ENCODE data around the gene KDM4B.

GRCh38 chr19:5022066-5022860 is 53.4 kb downstream of the KDM4B start:
- TF ChIP-seq, protein P1, sequence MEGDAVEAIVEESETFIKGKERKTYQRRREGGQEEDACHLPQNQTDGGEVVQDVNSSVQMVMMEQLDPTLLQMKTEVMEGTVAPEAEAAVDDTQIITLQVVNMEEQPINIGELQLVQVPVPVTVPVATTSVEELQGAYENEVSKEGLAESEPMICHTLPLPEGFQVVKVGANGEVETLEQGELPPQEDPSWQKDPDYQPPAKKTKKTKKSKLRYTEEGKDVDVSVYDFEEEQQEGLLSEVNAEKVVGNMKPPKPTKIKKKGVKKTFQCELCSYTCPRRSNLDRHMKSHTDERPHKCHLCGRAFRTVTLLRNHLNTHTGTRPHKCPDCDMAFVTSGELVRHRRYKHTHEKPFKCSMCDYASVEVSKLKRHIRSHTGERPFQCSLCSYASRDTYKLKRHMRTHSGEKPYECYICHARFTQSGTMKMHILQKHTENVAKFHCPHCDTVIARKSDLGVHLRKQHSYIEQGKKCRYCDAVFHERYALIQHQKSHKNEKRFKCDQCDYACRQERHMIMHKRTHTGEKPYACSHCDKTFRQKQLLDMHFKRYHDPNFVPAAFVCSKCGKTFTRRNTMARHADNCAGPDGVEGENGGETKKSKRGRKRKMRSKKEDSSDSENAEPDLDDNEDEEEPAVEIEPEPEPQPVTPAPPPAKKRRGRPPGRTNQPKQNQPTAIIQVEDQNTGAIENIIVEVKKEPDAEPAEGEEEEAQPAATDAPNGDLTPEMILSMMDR (IDR thresholded peaks at IDR 0.05), result no peak
- no peak for TF ChIP-seq POLR2A (IDR thresholded peaks at IDR 0.05)
- no peak for TF ChIP-seq EP300 (IDR thresholded peaks at IDR 0.05)
- TF ChIP-seq POLR2AphosphoS5 (IDR thresholded peaks at IDR 0.05), result no peak
